ENCODE measurements around the gene PCCB.

DNA sequence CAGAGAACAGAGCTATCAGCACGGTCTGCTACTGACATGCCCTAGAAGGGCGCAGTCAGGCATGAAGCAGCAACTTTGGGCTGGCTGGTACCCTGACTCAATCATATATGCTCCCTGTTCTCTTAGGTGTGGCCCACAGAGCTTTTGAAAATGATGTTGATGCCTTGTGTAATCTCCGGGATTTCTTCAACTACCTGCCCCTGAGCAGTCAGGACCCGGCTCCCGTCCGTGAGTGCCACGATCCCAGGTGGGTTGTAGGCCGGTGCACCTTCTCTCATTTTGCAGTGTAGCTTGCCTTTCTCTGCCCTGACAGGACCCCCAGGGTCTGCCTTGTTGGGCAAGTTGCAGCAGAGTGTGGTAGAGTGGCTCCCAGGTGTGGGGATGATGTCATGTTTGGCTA is 47.7 kb downstream of the PCCB start:
- TF ChIP-seq, protein P1, sequence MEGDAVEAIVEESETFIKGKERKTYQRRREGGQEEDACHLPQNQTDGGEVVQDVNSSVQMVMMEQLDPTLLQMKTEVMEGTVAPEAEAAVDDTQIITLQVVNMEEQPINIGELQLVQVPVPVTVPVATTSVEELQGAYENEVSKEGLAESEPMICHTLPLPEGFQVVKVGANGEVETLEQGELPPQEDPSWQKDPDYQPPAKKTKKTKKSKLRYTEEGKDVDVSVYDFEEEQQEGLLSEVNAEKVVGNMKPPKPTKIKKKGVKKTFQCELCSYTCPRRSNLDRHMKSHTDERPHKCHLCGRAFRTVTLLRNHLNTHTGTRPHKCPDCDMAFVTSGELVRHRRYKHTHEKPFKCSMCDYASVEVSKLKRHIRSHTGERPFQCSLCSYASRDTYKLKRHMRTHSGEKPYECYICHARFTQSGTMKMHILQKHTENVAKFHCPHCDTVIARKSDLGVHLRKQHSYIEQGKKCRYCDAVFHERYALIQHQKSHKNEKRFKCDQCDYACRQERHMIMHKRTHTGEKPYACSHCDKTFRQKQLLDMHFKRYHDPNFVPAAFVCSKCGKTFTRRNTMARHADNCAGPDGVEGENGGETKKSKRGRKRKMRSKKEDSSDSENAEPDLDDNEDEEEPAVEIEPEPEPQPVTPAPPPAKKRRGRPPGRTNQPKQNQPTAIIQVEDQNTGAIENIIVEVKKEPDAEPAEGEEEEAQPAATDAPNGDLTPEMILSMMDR (conservative IDR thresholded peaks at IDR 0.05; ENCODE audit: low read depth, low read length) = no peak
- TF ChIP-seq EZH2 (IDR thresholded peaks at IDR 0.05; ENCODE audit: low read length, unreplicated experiment) = no peak
- TF ChIP-seq EZH2phosphoT487 (IDR thresholded peaks at IDR 0.05; ENCODE audit: borderline replicate concordance, low read length) = no peak
